Breast epithelium (tissue), 4 donors: Measurements from ENCODE around the gene KDM1B. TPM values are rescaled to one million over a fixed set of nuclear protein-coding genes. Genes with fewer than 3 reads are reported as not detected.
A peak's percentile ranks its signal among the peaks of the same experiment; 100 is the strongest.

Experiments used
- DNase-seq, 2 donors: peaks; one replicate each; pipeline ENCODE4 v3.0.0-alpha.2; 2019; ENCODE audit warnings: low spot score in 2 of 2
- H3K27ac ChIP-seq, 2 donors: fragments of 200-600 bp; sonication (generic) in 1 of 2; one replicate each; pipeline ENCODE4 v1.5.1; 2016 to 2019; ENCODE audit warnings: mild to moderate bottlenecking in 1 of 2
- H3K27me3 ChIP-seq, 2 donors: fragments of 200-600 bp; sonication (generic) in 1 of 2; one replicate each; pipeline versions ENCODE4 v1.5.1 to v1.6.0; 2017 to 2019; ENCODE audit warnings: control low read depth in 1 of 2, mild to moderate bottlenecking in 1 of 2
- H3K36me3 ChIP-seq: fragments of 200-600 bp; one replicate; pipeline ENCODE4 v1.5.1; 2019
- H3K4me1 ChIP-seq, 2 donors: fragments of 200-600 bp; sonication (generic); one replicate each; pipeline ENCODE4 v1.5.1; 2016 to 2019; ENCODE audit warnings: control low read depth in 1 of 2
- H3K4me3 ChIP-seq, 3 donors: fragments of 200-600 bp; sonication (generic); 1 replicate in 2 of 3; 2 replicates in 1 of 3; pipeline ENCODE4 v1.5.1; 2016 to 2019; ENCODE audit warnings: mild to moderate bottlenecking in 3 of 3, moderate library complexity in 2 of 3
- H3K9me3 ChIP-seq, 2 donors: fragments of 200-600 bp; sonication (generic) in 1 of 2; one replicate each; pipeline ENCODE4 v1.5.1; 2016 to 2019; ENCODE audit warnings: control low read depth in 1 of 2
- CTCF ChIP-seq, 3 donors: fragments of 450-650 bp; IDR thresholded peaks; one replicate each; pipeline ENCODE4 v1.5.1; 2016 to 2017; ENCODE audit warnings: antibody characterized with exemption in 3 of 3, mild to moderate bottlenecking in 3 of 3, moderate library complexity in 3 of 3
- POLR2A ChIP-seq: fragments of 450-650 bp; IDR thresholded peaks from one replicate; pipeline ENCODE4 v1.6.1; 2016; ENCODE audit warnings: antibody characterized with exemption, mild to moderate bottlenecking, moderate library complexity
- POLR2AphosphoS5 ChIP-seq, 3 donors: sonication (generic); formaldehyde crosslinking; IDR thresholded peaks; one replicate each; pipeline ENCODE4 v1.6.1; 2017; ENCODE audit warnings: antibody characterized with exemption in 3 of 3
- intact Hi-C: fragments of 100-400 bp; cut with DNase I; formaldehyde crosslinking; loops from one replicate; pipeline ENCODE4 v1.15.1; 2023; ENCODE audit warnings: low total_unique reads
- total RNA-seq, 3 donors: library from RNA; depleted of rRNA; stranded (reverse); fragments of >200 nt; gene quantifications; one replicate each; pipeline ENCODE4 v1.1.0, GENCODE V29; 2016

KDM1B gene
- total RNA-seq, 3 donors from 2014 or later: 14.4 to 18.6 (median 16.2) TPM

GRCh38 chr6:18259675-18260447 lies 104.6 kb downstream of the KDM1B start:
- H3K27ac ChIP-seq: no peak overlapping the region
- H3K27me3 ChIP-seq: no peaks in the 10 kb centered on the region
- H3K4me1 ChIP-seq: peaks cover 0 to 5% of the 10 kb centered on the region in 2 donors
- peaks cover 6% of the 10 kb centered on the region for H3K36me3 ChIP-seq
- DNase-seq: no peak
- no peak overlapping the region for H3K4me3 ChIP-seq
- no peaks in the 10 kb centered on the region for H3K9me3 ChIP-seq
- intact Hi-C loops: no loop called here
- no peak for TF ChIP-seq CTCF (IDR thresholded peaks at IDR 0.05)

GRCh38 chr6:18260448-18261106 lies 105.4 kb downstream of the KDM1B start:
- TF ChIP-seq POLR2AphosphoS5 (IDR thresholded peaks at IDR 0.05) (no peak), CTCF (IDR thresholded peaks at IDR 0.05) (no peak), POLR2A (no peak)
- H3K36me3 ChIP-seq: peaks cover 6% of the 10 kb centered on the region
- H3K27me3 ChIP-seq: no peaks in the 10 kb centered on the region
- no peak overlapping the region for H3K4me3 ChIP-seq
- no peak for DNase-seq
- H3K27ac ChIP-seq: no peak overlapping the region
- H3K4me1 ChIP-seq: peaks cover 0 to 5% of the 10 kb centered on the region in 2 donors
- intact Hi-C loops: no loop called here
- H3K9me3 ChIP-seq: peaks cover 0 to 1% of the 10 kb centered on the region in 2 donors

- intact Hi-C loops: no loop called here
Observed at GRCh38 chr6:18261877-18262276, 106.7 kb downstream of the KDM1B start.

GRCh38 chr6:18262702-18263417 lies 107.6 kb downstream of the KDM1B start:
- Histone ChIP-seq H3K36me3 (peaks cover 3% of the 10 kb centered on the region), H3K27me3 (no peaks in the 10 kb centered on the region), H3K4me1 (peaks cover 0 to 5% of the 10 kb centered on the region in 2 donors), H3K4me3 (peak overlapping the region; percentile 65 to 98 (median 89)), H3K27ac (peak overlapping the region in 1 of 2 donors; percentile 99), H3K9me3 (peaks cover 0 to 6% of the 10 kb centered on the region in 2 donors)
- no peak for DNase-seq
- no peak for TF ChIP-seq CTCF (IDR thresholded peaks at IDR 0.05)
- no peak for TF ChIP-seq POLR2AphosphoS5 (IDR thresholded peaks at IDR 0.05)
- TF ChIP-seq POLR2A: no peak
- intact Hi-C loops: no loop called here

More at GRCh38 chr6:18261877-18262276, 106.7 kb downstream of the KDM1B start:
- Histone ChIP-seq H3K27me3 (no peaks in the 10 kb centered on the region), H3K4me3 (no peak overlapping the region), H3K4me1 (peaks cover 0 to 5% of the 10 kb centered on the region in 2 donors), H3K36me3 (peaks cover 6% of the 10 kb centered on the region), H3K9me3 (peaks cover 0 to 6% of the 10 kb centered on the region in 2 donors), H3K27ac (no peak overlapping the region)
- TF ChIP-seq CTCF (IDR thresholded peaks at IDR 0.05) (no peak), POLR2A (no peak), POLR2AphosphoS5 (IDR thresholded peaks at IDR 0.05) (no peak)
- DNase-seq: no peak
